HTR-8/SVneo (cell line): Measurements from ENCODE around the gene FREY1.
A peak's percentile ranks its signal among the peaks of the same experiment; 100 is the strongest.

ENCODE experiments used
- DNase-seq: peaks from one replicate; pipeline ENCODE4 v3.0.0; 2011; ENCODE audit warnings: low spot score, mixed read lengths; ENCODE audit not compliant: insufficient read length
- FAIRE-seq: peaks from 2 replicates; lab custom pipeline; 2011; peaks lifted over from hg19 to GRCh38; lab: Jason Lieb, UNC

Gene FREY1

DNA sequence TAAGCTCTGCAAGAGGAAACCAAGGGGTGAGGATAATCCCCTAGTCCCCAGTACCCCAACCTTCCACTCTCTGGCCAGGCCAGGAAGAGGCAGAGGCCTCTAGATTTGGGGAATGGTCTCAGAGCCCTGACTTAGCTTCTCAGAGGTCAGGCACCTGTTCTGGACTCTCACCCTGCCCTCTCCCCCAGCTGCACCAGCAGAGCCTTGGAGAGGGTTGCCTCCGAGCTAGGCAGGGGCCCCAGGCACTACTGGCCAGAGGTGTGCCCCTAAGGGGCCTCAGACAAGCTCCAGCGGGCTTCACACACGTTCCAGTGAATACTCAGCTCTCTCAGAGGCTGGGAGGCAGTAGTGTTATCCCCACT is 8.0 kb downstream of the FREY1 start:
- no peak for FAIRE-seq
- no peak for DNase-seq

DNA sequence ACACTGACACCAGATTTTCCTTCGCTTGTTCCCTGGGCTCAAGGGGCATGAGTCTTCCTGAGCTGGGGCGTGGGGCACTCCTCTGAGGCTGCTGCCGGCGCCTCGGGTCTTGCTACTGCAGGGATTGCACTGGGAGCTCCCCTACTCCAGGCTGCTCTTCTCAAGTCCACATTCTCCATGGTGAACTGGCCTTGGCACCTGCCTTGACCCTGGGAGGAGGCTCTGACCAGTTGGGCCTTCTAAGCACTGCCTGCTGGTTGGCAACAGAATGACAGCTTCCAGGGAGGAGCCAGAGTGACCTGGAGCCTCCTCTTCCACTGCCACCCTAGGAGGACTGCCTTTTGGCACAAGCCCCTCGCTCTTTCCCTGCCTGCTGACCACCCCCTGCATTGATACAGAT is 9.5 kb downstream of the FREY1 start:
- no peak for DNase-seq
- no peak for FAIRE-seq

DNA sequence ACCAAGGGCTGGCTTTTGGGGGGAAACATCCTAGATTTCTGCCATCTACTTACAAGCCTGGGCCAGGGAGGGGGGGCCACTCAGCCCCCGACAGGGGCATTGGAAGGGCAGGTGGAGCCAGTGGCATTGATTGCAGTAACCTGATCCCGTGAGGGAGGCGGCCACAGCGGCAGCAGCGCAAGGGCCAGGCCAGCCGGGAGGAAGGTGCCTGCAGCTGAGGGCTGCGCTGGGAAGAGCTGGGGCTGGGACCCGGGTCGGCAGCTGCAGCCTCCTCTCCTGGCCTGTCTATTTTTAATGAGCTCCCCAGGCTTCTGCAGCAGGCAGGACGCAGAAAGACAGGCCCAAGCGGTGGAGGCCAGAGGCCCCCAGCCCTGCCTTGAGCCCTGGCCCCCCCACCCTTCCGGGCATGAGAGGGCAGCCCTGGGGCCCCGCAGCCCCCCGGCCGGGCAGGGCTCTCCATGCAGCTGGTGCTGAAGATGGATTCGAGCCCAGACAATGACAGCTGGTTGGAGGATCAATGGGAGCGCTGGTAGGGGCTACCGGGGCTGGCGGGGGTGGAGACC is 10.6 kb downstream of the FREY1 start:
- DNase-seq, result peak; percentile 42
- no peak for FAIRE-seq

DNA sequence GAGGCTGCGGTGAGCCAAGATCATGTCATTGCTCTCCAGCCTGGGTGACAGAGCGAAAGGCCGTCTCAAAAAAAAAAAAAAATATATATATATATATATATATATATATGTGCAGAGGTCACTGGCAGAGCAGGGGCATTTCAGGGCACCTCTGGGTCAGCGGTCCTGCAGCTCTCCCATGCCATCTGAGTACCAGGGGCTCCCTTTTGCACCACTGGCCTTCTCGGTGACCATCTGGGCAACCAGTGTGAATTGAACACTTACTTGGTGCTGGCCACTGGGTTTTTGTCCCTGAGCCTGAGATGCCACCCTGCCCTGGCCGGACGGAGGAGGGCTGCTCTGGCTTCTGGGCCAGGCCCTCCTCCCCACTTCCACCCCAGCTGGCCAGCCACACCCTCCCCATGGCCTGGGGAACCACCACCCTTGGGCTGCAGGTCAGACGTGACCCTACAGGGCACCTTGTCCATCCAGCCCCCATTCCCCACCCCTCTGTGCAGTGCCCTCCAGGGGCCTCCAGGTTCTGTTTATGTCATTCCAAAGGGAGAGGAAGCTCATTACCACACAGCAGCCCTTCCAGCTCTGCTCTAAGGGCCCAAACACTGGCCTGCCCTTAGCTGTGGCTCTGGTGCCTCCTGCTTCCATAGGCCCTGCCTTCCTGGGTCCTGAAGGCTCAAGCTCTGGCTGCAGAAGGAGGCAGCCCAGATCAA is 11.4 kb downstream of the FREY1 start:
- FAIRE-seq (no peak), DNase-seq (no peak)

DNA sequence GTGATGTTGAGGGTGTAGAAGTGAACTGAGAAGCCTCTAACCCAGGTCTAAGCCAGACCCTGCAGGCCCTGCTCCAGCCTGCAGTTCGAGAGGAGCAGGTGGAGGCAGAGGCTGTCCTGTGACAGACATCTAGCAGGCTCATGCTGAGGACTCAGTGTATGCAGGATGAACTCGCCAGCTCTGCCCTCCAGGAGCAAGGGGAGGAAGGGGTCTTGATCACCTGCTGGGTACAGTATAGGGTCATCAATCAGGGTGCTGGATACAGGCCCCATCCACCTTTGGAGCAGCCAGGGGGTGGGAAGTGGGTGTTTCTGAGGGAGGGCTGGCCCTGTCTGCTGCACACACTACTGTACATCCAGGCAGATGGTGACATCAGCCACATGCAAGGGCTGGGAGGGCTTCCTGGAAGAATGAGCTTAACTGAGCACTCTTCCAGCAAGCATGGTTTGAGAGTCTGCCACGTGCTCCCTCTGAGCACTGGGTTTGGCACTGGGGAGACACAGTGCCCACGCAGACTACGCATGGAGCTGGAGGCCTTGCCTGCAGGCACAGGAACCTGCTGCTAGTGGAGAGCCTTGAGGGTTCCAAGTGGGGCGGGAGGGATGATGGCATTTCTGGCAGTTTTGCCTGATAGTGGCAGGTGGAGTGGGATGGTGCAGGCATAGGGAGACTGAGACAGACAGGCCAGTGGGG is 12.4 kb downstream of the FREY1 start:
- no peak for DNase-seq
- FAIRE-seq, result no peak

DNA sequence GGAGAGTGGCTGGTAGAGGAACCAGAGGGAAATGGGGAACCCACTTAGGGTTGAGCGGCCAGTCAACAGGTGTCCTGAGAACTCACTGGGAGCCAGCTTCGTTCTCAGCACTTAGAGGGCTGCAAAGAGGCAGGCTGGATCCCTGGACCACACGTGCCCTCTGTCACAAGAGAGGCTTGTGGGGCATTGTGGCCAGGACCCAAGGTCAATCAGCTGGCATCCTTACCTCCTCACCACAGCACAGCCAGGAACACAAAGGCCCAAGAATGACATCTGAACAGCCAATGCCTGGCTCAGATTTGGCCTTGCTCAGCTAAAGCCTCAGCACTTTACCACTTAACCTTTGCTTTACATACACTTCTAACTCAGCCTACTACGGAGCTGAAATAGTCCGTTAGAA is 14.2 kb downstream of the FREY1 start:
- DNase-seq (no peak), FAIRE-seq (no peak)

DNA sequence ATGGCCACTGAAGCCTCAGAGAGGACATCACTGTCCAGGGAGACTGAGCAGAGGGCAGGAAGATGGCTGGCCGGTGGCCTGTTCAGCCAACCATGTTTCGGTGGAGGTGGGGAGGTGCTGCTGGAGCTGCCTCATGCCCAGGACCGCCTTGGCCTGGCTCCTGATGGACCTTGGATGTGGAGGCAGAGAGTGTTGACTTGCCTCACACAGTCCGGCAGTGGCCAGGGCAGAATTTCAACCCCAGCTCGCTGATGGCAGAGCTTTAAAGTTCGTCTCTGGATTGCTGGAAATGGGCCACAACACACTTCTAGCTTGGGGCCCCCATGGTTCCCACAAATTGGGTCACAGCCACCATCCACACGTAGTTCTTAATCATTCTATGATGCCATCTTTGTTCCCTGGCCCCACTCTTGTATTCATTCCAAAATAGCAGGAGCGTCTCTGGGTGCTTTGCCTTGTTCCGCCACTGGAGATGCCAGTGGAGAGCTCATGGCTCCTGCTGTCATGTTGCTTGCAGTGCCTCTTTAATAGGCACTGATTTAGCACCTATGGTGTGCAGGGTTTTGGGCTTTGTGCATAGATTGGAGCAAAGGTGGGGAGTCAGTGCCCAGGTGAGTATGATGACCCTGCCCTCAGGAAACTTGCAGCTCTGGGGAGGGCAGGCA is 16.1 kb downstream of the FREY1 start:
- FAIRE-seq (peak; percentile 33), DNase-seq (no peak)

DNA sequence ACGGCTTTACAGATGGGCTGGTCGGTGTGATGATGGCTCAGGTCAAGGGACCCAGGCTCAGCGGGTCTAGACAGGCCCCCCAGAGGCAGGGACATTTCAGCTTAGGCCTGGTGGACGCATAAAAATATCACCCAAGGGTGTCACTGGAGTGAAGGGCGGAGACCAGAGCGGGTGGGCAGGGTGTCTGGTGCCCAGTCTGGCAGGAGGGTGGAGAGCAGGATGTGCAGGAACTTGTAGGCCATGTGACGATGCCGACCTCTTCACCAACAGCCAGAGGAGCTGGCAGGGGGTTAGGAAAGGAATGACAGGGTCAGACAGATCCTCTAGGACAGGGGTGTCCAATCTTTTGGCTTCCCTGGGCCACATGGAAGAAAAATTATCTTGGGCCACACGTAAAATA is 17.1 kb downstream of the FREY1 start:
- FAIRE-seq, result no peak

DNA sequence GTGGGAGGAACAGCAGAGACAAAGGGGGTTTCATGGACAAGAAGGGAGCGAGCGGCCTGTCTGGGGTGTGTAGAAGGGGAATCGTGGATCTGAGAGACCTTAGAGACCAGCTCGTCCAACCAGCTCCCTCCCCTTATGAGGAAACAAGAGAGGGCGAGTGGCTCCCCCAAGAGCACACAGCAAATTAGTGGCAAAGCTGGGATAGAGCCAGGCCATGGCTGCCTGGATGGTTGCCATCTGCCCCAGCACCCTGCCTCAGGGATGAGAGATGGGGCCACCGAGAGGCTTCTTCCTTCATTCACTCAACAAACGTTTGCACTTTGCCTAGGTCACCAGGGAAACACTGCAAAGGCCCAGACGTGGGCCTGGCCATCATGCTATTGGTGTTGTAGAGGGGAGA is 17.5 kb downstream of the FREY1 start:
- DNase-seq (no peak), FAIRE-seq (no peak)

More for the DNA sequence above, 17.1 kb downstream of the FREY1 start:
- DNase-seq, result no peak

DNA sequence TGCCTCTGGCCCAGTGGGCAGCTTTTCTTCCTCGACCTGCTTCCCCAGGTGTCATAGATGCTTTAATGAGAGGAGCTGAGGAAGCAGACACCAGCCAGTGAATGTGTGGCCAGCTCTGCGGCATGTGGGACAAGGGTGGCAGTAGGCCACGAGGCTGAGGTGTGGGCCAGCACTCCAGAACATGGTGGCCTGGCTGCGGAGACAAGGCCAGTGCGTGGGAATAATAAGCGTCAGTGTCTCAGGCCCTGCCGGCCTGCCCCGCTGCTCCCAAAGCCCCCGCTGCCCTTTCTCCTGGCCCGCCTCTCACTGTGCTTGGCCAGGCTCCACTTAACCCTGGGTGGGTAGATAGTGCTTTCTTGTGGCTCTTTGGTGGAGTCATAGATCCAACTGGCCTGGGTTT is 19.5 kb downstream of the FREY1 start:
- DNase-seq (no peak), FAIRE-seq (no peak)

DNA sequence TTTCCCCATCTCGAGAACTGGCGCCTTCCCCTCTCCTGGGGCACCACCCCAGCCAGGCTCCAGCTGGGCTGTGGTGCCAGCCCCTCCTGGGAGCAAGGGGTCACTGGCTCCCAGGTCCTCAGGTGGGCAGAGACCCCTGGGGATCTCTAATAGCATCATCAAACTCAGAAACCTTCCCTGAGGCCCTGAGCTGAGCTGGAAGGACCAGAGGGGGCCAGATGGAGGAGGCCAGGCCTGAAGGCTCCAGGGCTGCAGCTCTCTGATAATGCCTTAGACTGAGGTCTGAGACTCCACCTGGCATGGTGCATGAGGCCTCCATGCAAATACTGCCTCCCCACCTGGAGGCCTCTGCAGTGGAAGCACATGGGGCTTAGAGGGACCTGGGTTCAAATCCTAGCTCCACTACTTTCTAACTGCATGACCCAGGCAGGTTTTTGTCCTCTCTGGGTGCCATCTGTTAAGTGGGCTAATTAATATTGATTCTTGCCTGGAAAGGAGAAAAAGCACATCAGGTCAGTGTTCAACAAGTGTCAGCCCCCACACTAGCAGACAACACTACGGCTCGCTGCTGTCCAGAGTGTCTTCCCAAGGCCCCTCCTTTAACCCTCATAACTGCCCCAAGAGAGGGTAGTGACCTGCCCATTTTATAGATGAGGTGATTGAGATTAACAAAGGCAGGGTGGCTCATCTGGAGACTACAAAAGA is 20.1 kb downstream of the FREY1 start:
- no peak for DNase-seq
- no peak for FAIRE-seq

DNA sequence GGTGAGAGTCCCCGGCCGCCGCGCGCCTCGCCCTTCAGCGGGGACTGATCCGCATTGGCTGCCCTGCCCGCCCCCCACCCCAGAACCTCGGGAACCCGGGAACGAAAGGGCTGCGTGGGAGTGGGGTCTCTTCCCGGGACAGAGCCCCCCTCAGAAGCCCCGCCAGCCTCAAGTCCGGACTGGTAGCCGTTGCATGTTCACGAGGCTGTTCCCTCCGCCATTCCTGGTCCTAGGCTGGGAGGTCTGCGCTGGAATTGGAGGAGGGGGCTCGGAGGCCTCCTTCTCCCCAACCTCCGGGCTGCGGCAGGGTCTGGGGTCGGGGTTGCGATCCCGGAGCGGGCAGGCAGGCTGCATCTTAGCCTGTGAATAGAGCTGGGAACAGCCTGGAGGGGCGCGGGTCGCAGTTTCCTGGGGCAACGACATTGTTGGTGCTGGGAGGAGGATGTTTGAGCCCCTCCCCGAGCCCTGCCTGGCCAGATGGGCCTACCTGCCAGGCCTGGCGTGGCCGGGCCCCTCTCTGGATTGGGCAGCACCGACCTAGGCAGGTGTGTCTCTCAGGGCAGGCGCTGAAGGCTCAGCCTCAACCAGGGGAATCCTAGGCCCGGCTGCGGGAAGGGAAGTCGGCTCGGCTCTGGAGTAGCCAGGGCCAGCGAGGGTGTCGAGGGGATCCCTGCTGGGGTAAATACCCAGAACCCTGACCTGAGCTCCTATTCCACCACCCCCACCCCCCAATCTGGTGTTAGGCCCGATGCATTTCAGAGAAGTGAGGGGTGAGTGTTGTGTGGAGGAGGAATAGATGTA is 20.9 kb downstream of the FREY1 start:
- FAIRE-seq (no peak), DNase-seq (no peak)

DNA sequence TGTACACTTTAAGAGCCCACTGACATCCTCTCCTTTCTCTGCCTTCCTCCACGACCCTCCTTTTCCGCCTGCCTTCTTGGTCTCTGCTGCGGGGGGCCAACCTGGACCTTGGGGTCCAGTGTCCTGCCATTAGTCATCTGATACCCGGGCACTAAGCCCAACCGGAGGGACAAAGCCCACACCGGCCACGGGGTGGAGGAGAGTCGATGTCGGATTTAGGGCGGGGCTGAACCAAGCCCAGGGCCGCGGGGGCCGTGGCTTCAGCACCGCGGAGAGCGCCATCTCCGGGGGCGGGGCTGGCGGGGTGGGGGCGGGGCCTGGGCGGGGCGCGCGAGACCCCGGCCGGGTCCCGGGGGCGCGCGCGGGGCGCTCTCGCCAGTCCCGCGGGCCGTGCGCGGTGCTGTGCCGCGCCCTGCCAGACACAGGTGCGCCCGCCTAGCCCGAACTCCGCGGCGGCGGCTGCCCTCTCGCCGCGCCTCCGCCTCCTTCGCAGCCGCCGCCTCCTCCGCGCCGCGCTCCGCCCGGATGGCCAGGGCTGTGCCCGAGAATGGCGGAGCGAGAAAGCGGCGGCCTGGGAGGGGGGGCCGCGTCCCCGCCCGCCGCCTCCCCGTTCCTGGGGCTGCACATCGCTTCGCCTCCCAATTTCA is 21.7 kb downstream of the FREY1 start, which contains the start of gene MAPK8IP1:
Gene MAPK8IP1, plus strand, starts transcription at position 378 of the 647 bp plus-strand sequence. Its CDS starts 170 bp downstream, at position 548.
- DNase-seq (peak; percentile 54), FAIRE-seq (peak; percentile 80)

DNA sequence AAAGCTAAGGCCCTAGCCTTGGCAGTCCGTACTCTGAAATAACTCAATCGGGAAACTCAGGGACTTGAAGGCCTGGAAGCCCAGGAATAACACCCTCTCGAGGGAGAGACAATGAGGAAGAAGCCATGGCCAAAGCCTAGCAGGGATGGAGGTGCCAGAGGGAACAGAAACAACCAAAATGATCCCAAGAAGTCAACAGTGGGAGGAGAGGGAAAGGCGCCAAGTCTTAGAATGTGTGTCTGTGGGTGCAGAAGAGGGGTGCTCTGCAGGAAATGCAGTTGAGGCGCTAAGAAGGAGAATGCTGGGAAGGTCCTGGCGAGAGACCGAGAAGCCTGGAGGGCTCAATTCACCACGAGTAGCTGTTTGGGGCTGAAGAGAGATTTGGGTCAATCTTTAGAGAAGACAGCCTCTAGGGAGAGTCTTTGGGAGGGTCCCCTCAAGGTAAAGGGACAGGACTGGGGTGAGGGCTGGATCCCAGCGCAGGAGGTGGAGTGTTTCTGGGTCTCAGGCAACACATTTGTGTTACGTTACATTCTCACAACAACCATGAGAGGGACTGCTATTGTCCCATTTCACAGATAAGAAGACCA is 22.4 kb downstream of the FREY1 start:
- FAIRE-seq (no peak), DNase-seq (no peak)

DNA sequence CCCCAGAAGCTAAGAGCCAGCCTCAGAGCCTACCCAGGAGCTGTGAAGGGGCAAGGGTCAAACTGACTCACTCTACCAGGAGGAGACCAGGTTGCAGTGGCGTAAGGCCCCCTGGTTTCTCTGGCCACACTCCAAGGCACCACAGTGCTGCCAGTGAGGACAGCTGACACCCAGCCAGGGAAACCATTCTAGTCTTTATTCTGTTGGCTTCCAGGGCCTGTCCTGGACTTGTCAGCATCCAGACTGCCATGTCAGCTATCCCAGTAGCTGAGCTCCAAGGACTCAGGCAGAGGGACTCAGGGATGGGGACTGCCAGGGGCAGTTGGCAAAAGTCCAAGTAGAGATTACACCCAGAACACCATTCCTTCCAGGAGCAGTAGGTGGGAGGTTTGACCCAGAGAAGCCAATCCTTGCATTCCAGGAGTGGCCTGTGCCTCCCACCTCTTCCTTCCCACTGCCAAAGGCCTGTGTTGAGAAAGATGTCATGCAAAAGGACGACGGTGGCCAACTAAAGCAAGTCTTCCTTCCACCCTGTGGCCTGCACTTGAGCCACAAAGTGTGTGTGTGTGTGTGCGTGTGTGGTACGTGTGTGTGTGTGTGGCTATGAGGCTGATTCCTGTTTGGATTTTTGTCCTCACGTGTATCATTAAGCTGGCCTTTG is 25.2 kb downstream of the FREY1 start:
- no peak for FAIRE-seq
- no peak for DNase-seq

DNA sequence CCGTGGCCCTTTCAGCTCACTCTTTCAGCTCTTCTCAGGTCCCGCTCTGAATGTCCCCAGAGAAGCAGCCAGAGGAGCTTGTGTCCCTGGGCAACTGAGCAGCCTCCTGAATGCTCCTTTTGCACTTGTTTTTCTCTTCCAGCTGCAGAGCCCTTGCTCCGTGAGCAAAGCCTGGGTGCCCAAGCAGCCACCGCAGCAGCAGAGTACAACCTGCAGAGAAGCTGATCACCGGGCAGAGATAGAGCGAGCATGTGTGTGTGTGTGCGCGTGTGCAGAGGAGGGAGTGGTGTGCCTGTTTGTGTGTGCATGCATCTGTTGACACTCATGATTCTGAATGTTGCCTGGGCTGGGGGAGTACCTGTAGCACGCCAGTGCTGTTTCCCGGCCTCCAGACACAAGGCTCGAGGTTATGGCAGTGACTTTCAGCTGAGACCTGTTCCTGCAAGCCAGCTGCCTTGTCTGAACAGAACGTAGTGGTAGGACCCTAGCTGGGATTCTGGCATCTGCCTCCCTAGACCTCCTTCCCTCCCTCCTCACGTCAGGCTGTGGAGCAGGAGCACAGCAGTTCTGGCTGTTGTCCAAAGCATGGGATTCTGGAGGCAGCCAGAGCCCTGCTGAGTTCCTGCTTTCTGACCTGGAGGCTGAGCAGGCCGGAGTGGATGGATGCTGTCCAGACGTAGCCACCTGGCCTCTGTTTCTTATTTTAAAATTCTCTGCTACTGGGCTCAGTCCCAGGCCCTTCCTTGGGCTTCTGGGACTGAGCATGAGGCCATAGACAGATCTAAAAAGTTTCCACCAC is 26.1 kb downstream of the FREY1 start:
- FAIRE-seq, result no peak

More for the DNA sequence above, 26.1 kb downstream of the FREY1 start:
- no peak for DNase-seq
